SK-N-SH (cell line): Measurements from ENCODE around the gene PLOD2. TPM values are rescaled to one million over a fixed set of nuclear protein-coding genes. Genes with fewer than 3 reads are reported as not detected.

Source experiments
- CTCF ChIA-PET: fragments of 300-600, 350-600 bp; formaldehyde crosslinking; extraction: SDS; loops from one replicate; lab custom pipeline; 2021; lab: Yijun Ruan, JAX
- POLR2A ChIA-PET: fragments of 350-600 bp; sonication (Branson Sonifier 250); formaldehyde crosslinking; extraction: SDS; loops from one replicate; lab custom pipeline; 2020; ENCODE audit warnings: antibody characterized with exemption, inconsistent platforms; lab: Yijun Ruan, JAX
- DNase-seq: peaks from one replicate; pipeline ENCODE4 v3.0.0; 2012
- H2AFZ ChIP-seq: fragments of 200-600 bp; sonication (generic); 2 replicates; pipeline ENCODE4 v1.8.1; 2016; ENCODE audit warnings: antibody characterized with exemption, mild to moderate bottlenecking, low read depth
- H3F3A ChIP-seq: fragments of 200-600 bp; sonication (generic); replicated peaks from 2 replicates; pipeline ENCODE3; 2016; ENCODE audit warnings: antibody characterized with exemption, mild to moderate bottlenecking; ENCODE audit not compliant: insufficient read depth
- H3K27ac ChIP-seq, 2 experiments: fragments of 200-500 bp in 1 of 2; fragments of 200-600 bp in 1 of 2; sonication (Bioruptor generic) in 1 of 2; sonication (generic), shearing (Covaris generic) in 1 of 2; 2 replicates each; pipeline versions ENCODE4 v1.5.1 to v1.6.1; 2014 to 2016; ENCODE audit warnings: low read depth in 2 of 2, inconsistent platforms in 1 of 2, low read length in 1 of 2, mild to moderate bottlenecking in 1 of 2, mixed read lengths in 1 of 2
- H3K27me3 ChIP-seq: fragments of 200-600 bp; sonication (generic), shearing (Covaris generic); 2 replicates; pipeline ENCODE4 v1.6.1; 2016; ENCODE audit warnings: mixed run types; ENCODE audit not compliant: insufficient read depth
- H3K36me3 ChIP-seq, 2 experiments: fragments of 200-500 bp in 1 of 2; fragments of 200-600 bp in 1 of 2; sonication (Bioruptor generic) in 1 of 2; sonication (generic) in 1 of 2; replicated peaks in 1 of 2; 2 replicates each; pipeline versions ENCODE3 to v1.5.1; 2014 to 2016; ENCODE audit warnings: low read length in 1 of 2, mild to moderate bottlenecking in 1 of 2; ENCODE audit not compliant: insufficient read depth in 2 of 2, control insufficient read depth in 1 of 2
- H3K4me1 ChIP-seq, 2 experiments: fragments of 200-500 bp in 1 of 2; fragments of 200-600 bp in 1 of 2; sonication (Bioruptor generic) in 1 of 2; sonication (generic), shearing (Covaris generic) in 1 of 2; 2 replicates each; pipeline versions ENCODE4 v1.5.1 to v1.6.1; 2014 to 2016; ENCODE audit warnings: low read depth in 1 of 2, low read length in 1 of 2, mixed run types in 1 of 2; ENCODE audit not compliant: insufficient read depth in 2 of 2, control insufficient read depth in 1 of 2
- H3K4me2 ChIP-seq: fragments of 200-600 bp; sonication (generic), shearing (Covaris generic); 2 replicates; pipeline ENCODE4 v1.6.1; 2017; ENCODE audit warnings: mixed run types
- H3K4me3 ChIP-seq, 2 experiments: fragments of 200-500 bp in 1 of 2; fragments of 200-600 bp in 1 of 2; sonication (Bioruptor generic) in 1 of 2; sonication (generic), shearing (Covaris generic) in 1 of 2; 2 replicates each; pipeline versions ENCODE4 v1.5.1 to v1.8.1; 2014 to 2016; ENCODE audit warnings: low read depth in 2 of 2, inconsistent platforms in 1 of 2, low read length in 1 of 2, mild to moderate bottlenecking in 1 of 2, mixed read lengths in 1 of 2, moderate library complexity in 1 of 2
- H3K79me2 ChIP-seq: fragments of 200-600 bp; sonication (generic); 2 replicates; pipeline ENCODE4 v1.8.1; 2017; ENCODE audit warnings: mild to moderate bottlenecking; ENCODE audit not compliant: insufficient read depth
- H3K9ac ChIP-seq: fragments of 200-600 bp; sonication (generic); 2 replicates; pipeline ENCODE4 v1.6.1; 2017; ENCODE audit warnings: mixed run types
- H3K9me2 ChIP-seq: fragments of 200-600 bp; sonication (generic); 2 replicates; pipeline ENCODE4 v1.6.1; 2017; ENCODE audit warnings: mixed run types
- H3K9me3 ChIP-seq: fragments of 200-600 bp; sonication (generic); 2 replicates; pipeline ENCODE4 v1.6.1; 2017; ENCODE audit warnings: mixed run types, mild to moderate bottlenecking, moderate library complexity
- H4K20me1 ChIP-seq: fragments of 200-600 bp; sonication (generic); 2 replicates; pipeline ENCODE4 v1.6.1; 2017; ENCODE audit warnings: mild to moderate bottlenecking, mixed run types; ENCODE audit not compliant: insufficient read depth
- ELF1 ChIP-seq: IDR thresholded peaks from 2 replicates; pipeline ENCODE4 v1.4.0; 2012
- FOSL2 ChIP-seq: IDR thresholded peaks from 2 replicates; pipeline ENCODE4 v1.4.0; 2012; ENCODE audit warnings: low read depth, mild to moderate bottlenecking, moderate library complexity, borderline replicate concordance
- GABPA ChIP-seq: IDR thresholded peaks from 2 replicates; pipeline ENCODE4 v1.4.0; 2012; ENCODE audit warnings: low read depth, mild to moderate bottlenecking
- GATA2 ChIP-seq: sonication (generic); formaldehyde crosslinking; IDR thresholded peaks from 2 replicates; pipeline ENCODE4 v1.5.0; 2020; ENCODE audit warnings: mild to moderate bottlenecking, missing genetic modification reagents
- IRF3 ChIP-seq: fragments of 150-350 bp; IDR thresholded peaks from 2 replicates; pipeline ENCODE4 v1.6.1; 2016; ENCODE audit warnings: mild to moderate bottlenecking, low read depth, low read length
- MXI1 ChIP-seq: IDR thresholded peaks from 2 replicates; pipeline ENCODE4 v1.6.1; 2012; ENCODE audit warnings: mild to moderate bottlenecking, low read depth, low read length, improper control_type of control experiment
- NRF1 ChIP-seq: IDR thresholded peaks from 2 replicates; pipeline ENCODE4 v1.6.1; 2012; ENCODE audit warnings: low read depth, mild to moderate bottlenecking, low read length
- POLR2AphosphoS5 ChIP-seq: IDR thresholded peaks from 2 replicates; pipeline ENCODE4 v1.6.1; 2012; ENCODE audit warnings: low read depth, low read length
- RXRA ChIP-seq: IDR thresholded peaks from 2 replicates; pipeline ENCODE4 v1.4.0; 2012; ENCODE audit warnings: low read depth, mild to moderate bottlenecking, borderline replicate concordance
- SIN3A ChIP-seq: IDR thresholded peaks from 2 replicates; pipeline ENCODE4 v1.6.1; 2012; ENCODE audit warnings: low read depth, mild to moderate bottlenecking, low read length, moderate library complexity, borderline replicate concordance
- SMC3 ChIP-seq: IDR thresholded peaks from 2 replicates; pipeline ENCODE4 v1.6.1; 2012; ENCODE audit warnings: low read depth, low read length, improper control_type of control experiment
- TAF1 ChIP-seq: IDR thresholded peaks from 2 replicates; pipeline ENCODE4 v1.6.1; 2012; ENCODE audit warnings: low read depth, mild to moderate bottlenecking, low read length, moderate library complexity, borderline replicate concordance
- TEAD4 ChIP-seq: IDR thresholded peaks from 2 replicates; pipeline ENCODE4 v1.4.0; 2012; ENCODE audit warnings: mild to moderate bottlenecking, borderline replicate concordance; ENCODE audit not compliant: insufficient read depth
- YY1 ChIP-seq: IDR thresholded peaks from 2 replicates; pipeline ENCODE4 v1.4.0; 2012; ENCODE audit warnings: low read depth, mild to moderate bottlenecking
- WGBS: methylation state at CpG from one replicate; pipeline ENCODE4 v1.1.6; 2017; ENCODE audit warnings: low lambda C conversion rate; 5-methylcytosine and 5-hydroxymethylcytosine counted together
- polyA plus RNA-seq, 3 experiments: library from polyadenylated mRNA; depleted of rRNA; stranded (reverse); fragments of >200 nt; gene quantifications; 2 replicates each; pipeline ENCODE4 v1.2.3, GENCODE V29; 2012
- TF ChIP-seq, protein P1 (sequence below): IDR thresholded peaks from 2 replicates; pipeline ENCODE4 v1.4.0; 2012; ENCODE audit warnings: low read depth, borderline replicate concordance
- TF ChIP-seq, protein P2 (sequence below): IDR thresholded peaks from 2 replicates; pipeline ENCODE4; 2012
- TF ChIP-seq, protein P3 (sequence below): fragments of 150-350 bp; IDR thresholded peaks from 2 replicates; pipeline ENCODE4 v1.6.1; 2017; ENCODE audit warnings: antibody characterized with exemption, low read length, low read depth, borderline replicate concordance
- TF ChIP-seq, protein P4 (sequence below): fragments of 200-600 bp; sonication (generic); IDR thresholded peaks from 2 replicates; pipeline ENCODE4 v1.6.1; 2017; ENCODE audit warnings: antibody characterized with exemption, mild to moderate bottlenecking, moderate library complexity

Gene PLOD2
- polyA plus RNA-seq, 1 of the 3 experiments (the other 2 are of a cell fraction), result 0.58 TPM

DNA sequence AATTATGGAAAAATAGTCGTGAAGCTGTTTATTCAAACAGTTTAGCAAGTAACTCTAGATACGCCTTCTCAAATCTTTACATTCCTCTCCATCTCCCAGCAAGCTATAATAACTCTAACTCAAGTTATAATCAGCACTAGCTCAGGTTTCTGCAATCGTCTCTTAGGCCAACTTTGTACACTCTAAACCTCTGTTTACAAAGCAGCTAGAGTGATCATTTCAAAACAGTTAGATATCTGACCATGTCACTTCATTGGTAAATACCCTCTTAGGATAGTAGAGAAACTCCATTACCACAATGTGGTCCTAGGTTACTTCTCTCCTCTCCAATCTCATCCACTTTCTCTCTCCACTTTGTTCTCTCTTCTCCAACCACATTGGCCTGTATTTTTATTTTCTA, 31.2 kb downstream of the PLOD2 start:
- no peaks in the 10 kb centered on the region for H3K4me1 ChIP-seq
- POLR2A ChIA-PET, result no interaction called here
- no peaks in the 10 kb centered on the region for H4K20me1 ChIP-seq

DNA sequence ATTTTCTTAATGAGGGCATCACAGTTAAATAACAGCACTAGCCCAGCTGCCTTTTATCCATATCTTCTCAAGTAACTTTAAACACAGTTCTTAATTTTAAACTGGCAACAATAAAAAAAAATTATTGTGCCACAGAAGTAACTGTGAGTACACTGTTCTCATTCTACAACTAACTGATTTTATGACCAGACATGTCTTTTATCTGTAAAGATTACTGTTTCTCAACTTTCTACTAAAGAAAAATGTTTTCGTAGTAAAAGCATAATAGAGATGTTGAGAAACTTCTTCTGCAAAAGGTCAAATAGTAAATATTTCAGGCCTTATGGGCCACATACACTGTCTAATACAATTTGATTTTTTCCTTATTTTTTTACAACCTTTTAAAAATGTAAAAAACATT, 32.0 kb downstream of the PLOD2 start:
- Histone ChIP-seq H3K4me2 (no peak overlapping the region), H3K9ac (no peak overlapping the region), H3K4me3 (no peak overlapping the region), H3K79me2 (no peaks in the 10 kb centered on the region), H3K9me2 (no peaks in the 10 kb centered on the region), H3K4me1 (no peaks in the 10 kb centered on the region), H3F3A (no peaks in the 10 kb centered on the region), H3K27me3 (no peaks in the 10 kb centered on the region), H3K9me3 (no peaks in the 10 kb centered on the region), H4K20me1 (no peaks in the 10 kb centered on the region), H3K36me3 (no peaks in the 10 kb centered on the region), H3K27ac (no peak overlapping the region), H2AFZ (no peak overlapping the region)
- WGBS, result 12% methylated on average over 1 of the region's 1 CpG
- no peak for DNase-seq
- ChIA-PET CTCF (no interaction called here), POLR2A (no interaction called here)
- TF ChIP-seq, protein P1, sequence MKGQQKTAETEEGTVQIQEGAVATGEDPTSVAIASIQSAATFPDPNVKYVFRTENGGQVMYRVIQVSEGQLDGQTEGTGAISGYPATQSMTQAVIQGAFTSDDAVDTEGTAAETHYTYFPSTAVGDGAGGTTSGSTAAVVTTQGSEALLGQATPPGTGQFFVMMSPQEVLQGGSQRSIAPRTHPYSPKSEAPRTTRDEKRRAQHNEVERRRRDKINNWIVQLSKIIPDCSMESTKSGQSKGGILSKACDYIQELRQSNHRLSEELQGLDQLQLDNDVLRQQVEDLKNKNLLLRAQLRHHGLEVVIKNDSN, result no peak
- TF ChIP-seq NRF1 (no peak), IRF3 (no peak), TEAD4 (no peak), SMC3 (no peak), GATA2 (CRISPR knock-in tag) (no peak), RXRA (no peak), ELF1 (no peak), TAF1 (no peak), MXI1 (no peak), GABPA (no peak)
- TF ChIP-seq, protein P2, sequence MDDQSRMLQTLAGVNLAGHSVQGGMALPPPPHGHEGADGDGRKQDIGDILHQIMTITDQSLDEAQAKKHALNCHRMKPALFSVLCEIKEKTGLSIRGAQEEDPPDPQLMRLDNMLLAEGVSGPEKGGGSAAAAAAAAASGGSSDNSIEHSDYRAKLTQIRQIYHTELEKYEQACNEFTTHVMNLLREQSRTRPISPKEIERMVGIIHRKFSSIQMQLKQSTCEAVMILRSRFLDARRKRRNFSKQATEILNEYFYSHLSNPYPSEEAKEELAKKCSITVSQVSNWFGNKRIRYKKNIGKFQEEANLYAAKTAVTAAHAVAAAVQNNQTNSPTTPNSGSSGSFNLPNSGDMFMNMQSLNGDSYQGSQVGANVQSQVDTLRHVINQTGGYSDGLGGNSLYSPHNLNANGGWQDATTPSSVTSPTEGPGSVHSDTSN, result no peak
- TF ChIP-seq, protein P3, sequence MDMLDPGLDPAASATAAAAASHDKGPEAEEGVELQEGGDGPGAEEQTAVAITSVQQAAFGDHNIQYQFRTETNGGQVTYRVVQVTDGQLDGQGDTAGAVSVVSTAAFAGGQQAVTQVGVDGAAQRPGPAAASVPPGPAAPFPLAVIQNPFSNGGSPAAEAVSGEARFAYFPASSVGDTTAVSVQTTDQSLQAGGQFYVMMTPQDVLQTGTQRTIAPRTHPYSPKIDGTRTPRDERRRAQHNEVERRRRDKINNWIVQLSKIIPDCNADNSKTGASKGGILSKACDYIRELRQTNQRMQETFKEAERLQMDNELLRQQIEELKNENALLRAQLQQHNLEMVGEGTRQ, result no peak

More for the DNA sequence above, 31.2 kb downstream of the PLOD2 start:
- no peak overlapping the region for H3K4me3 ChIP-seq
- CTCF ChIA-PET, result no interaction called here
- no peaks in the 10 kb centered on the region for H3K9me2 ChIP-seq
- no peaks in the 10 kb centered on the region for H3K27me3 ChIP-seq
- no peak overlapping the region for H2AFZ ChIP-seq
- no peaks in the 10 kb centered on the region for H3F3A ChIP-seq
- H3K4me2 ChIP-seq, result no peak overlapping the region
- no peak overlapping the region for H3K9ac ChIP-seq
- H3K79me2 ChIP-seq, result no peaks in the 10 kb centered on the region
- DNase-seq, result no peak
- H3K36me3 ChIP-seq, result no peaks in the 10 kb centered on the region
- TF ChIP-seq POLR2AphosphoS5 (no peak), YY1 (no peak), SIN3A (no peak), FOSL2 (no peak)
- TF ChIP-seq, protein P4, sequence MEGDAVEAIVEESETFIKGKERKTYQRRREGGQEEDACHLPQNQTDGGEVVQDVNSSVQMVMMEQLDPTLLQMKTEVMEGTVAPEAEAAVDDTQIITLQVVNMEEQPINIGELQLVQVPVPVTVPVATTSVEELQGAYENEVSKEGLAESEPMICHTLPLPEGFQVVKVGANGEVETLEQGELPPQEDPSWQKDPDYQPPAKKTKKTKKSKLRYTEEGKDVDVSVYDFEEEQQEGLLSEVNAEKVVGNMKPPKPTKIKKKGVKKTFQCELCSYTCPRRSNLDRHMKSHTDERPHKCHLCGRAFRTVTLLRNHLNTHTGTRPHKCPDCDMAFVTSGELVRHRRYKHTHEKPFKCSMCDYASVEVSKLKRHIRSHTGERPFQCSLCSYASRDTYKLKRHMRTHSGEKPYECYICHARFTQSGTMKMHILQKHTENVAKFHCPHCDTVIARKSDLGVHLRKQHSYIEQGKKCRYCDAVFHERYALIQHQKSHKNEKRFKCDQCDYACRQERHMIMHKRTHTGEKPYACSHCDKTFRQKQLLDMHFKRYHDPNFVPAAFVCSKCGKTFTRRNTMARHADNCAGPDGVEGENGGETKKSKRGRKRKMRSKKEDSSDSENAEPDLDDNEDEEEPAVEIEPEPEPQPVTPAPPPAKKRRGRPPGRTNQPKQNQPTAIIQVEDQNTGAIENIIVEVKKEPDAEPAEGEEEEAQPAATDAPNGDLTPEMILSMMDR, result no peak
- WGBS, result 4% methylated on average over 3 of the region's 3 CpGs
- H3K9me3 ChIP-seq, result no peaks in the 10 kb centered on the region
- no peak overlapping the region for H3K27ac ChIP-seq
